HG03378 (cell line): ENCODE results near the gene C11orf65.
"Not testable (repeated sequence)": the region's sequence is repeated elsewhere in the genome, so short reads cannot be mapped to it uniquely, and the experiment has no call there.

ENCODE experiments used
- ATAC-seq: cut with Tn5 transposase; IDR thresholded peaks from one replicate; pipeline ENCODE4 v1.9.1; 2021; ENCODE audit warnings: mild to moderate bottlenecking, moderate library complexity; ENCODE audit not compliant: unreplicated experiment

C11orf65 gene

GRCh38 chr11:108373505-108373904, 93.8 kb downstream of the C11orf65 start:
- not testable (repeated sequence) for ATAC-seq

GRCh38 chr11:108370990-108371389, 96.3 kb downstream of the C11orf65 start:
- ATAC-seq = no peak

DNA sequence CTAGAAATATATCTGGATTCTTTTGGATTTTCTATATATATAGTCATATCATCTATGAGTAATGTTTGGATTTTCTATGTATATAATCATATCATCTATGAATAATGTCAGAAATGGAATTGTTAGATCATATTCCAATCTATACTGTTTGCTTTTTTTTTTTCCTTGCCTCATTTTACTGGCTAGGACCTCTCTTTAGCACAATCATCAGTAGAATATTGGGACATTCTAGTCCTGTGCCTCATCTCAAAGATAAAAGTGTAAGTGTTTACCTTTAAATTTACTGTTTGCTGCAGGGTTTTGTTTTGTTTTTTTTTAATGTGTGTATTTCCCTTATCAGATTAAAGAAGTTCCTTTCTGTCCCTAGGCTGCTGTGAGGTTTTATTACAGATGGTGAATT, 97.0 kb downstream of the C11orf65 start:
- no peak for ATAC-seq

GRCh38 chr11:108369064-108369463, 98.3 kb downstream of the C11orf65 start:
- no peak for ATAC-seq

GRCh38 chr11:108368134-108368533, 99.2 kb downstream of the C11orf65 start:
- ATAC-seq = no peak

GRCh38 chr11:108364159-108364558, 103.2 kb downstream of the C11orf65 start:
- ATAC-seq = no peak

DNA sequence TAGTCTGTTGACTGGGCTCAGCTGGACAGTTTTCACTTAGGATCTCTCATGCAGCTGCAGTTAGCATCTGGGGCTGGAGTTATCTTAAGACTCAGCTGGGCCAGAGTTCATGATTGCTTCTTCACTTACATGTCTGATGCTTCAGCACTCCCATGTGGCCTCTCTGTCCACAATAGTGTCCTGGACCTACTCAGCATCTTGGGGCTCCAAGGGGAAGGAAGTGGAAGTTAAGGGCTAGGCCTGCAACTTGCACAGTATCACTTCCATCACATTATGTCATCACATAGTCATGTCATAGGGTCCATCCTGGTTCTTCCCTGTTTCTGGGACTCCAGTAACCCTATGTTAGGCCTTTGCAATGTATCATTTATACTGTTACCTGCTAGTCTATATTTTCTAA, 115.9 kb downstream of the C11orf65 start:
- ATAC-seq = no peak

GRCh38 chr11:108346451-108346850, 120.9 kb downstream of the C11orf65 start:
- ATAC-seq = no peak

DNA sequence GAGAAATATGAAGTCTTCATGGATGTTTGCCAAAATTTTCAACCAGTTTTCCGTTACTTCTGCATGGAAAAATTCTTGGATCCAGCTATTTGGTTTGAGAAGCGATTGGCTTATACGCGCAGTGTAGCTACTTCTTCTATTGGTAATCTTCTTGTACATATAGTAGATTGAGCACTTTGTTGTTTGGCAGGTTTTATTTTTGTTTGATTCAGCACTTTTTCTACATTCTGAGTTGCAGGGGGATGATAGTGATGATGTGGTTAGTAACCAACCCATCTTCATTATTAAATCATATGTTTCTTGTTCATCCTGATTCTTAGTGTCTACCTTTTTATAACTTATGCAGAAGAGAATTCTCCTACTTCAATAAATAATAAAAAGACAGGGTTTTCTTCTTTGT, 121.6 kb downstream of the C11orf65 start:
- no peak for ATAC-seq

- ATAC-seq = no peak
These were observed 123.6 kb downstream of the C11orf65 start for GRCh38 chr11:108343714-108344113.

GRCh38 chr11:108341654-108342053, 125.7 kb downstream of the C11orf65 start:
- no peak for ATAC-seq

- no peak for ATAC-seq
These were observed 126.4 kb downstream of the C11orf65 start for GRCh38 chr11:108340973-108341372.

DNA sequence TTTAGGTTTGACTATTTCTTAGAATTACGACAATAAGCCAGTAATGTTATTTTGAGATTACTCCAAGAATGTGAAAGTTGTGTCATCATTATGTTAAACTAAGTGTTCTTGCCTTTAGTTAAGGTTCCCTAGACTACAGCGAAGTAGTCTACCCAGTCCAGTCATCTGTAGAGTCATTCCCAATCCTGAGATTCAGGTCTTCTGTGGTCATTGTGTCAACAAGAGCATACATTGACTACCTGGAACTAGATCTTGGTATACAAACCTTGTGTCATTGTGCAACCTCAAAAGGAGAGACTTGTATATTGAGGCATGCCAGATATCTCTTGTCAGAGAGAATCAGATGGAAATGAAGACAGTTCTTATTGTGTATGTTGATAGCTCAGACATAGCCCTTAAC, 128.6 kb downstream of the C11orf65 start:
- ATAC-seq = no peak

DNA sequence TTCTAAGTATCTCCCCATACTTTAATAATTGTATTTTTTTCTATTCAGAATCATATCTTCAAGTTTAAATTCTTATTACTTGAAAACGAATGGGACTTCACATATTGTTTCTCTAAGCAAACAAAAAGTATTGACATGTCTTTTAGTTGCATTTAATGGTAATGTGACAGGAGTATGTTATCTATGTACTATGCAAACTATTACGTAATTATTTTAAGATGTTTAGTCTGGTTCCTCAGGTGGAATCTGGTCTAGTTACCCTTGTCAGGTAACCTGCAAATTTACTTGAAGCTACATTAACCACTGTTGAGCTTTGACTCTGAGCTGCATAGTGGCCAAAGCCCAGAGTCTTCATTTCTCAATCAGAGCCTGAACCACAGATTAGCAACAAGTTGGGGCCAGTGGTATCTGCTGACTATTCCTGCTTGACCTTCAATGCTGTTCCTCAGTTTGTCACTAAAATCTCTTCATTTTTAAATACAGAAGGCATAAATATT, 133.9 kb downstream of the C11orf65 start:
- ATAC-seq = no peak
